Natural killer cell (primary cell): ENCODE measurements around the gene DAPK2. TPM values are rescaled to one million over a fixed set of nuclear protein-coding genes. Genes with fewer than 3 reads are reported as not detected.

Experiments
- ATAC-seq, 3 donors: fragments of 150-1000 bp in 2 of 3; fragments of 200-7000 bp in 1 of 3; cut with Tn5 transposase; 1 replicate in 1 of 3; 2 replicates in 2 of 3; pipeline ENCODE4 v1.10.0; 2021; ENCODE audit warnings: mild to moderate bottlenecking in 2 of 3, moderate library complexity in 2 of 3
- DNase-seq, 2 donors: peaks; one replicate each; pipeline versions ENCODE4 v3.0.0 to v3.0.0-alpha.2; 2013 to 2021; ENCODE audit warnings: mixed read lengths in 1 of 2
- H3K27ac ChIP-seq: one replicate; pipeline ENCODE4 v1.5.1; 2013; ENCODE audit warnings: mild to moderate bottlenecking, low read length
- H3K27me3 ChIP-seq: one replicate; pipeline ENCODE4 v1.6.1; 2013; ENCODE audit warnings: low read length; ENCODE audit not compliant: control insufficient read depth, insufficient read depth
- H3K36me3 ChIP-seq: one replicate; pipeline ENCODE4 v1.6.1; 2013; ENCODE audit warnings: low read length; ENCODE audit not compliant: control insufficient read depth, insufficient read depth
- H3K4me1 ChIP-seq: one replicate; pipeline ENCODE4 v1.6.1; 2013; ENCODE audit warnings: low read length; ENCODE audit not compliant: control insufficient read depth, insufficient read depth
- H3K4me3 ChIP-seq: one replicate; pipeline ENCODE4 v1.5.1; 2013; ENCODE audit warnings: low read length
- H3K9me3 ChIP-seq: one replicate; pipeline ENCODE4 v1.6.1; 2013; ENCODE audit warnings: low read length; ENCODE audit not compliant: control insufficient read depth, insufficient read depth
- H3K27ac Mint-ChIP-seq, 2 donors: one replicate each; pipeline ENCODE4 v1.8.0; 2022; ENCODE audit warnings: mild to moderate bottlenecking in 2 of 2, mixed read lengths in 2 of 2, moderate library complexity in 1 of 2
- H3K27me3 Mint-ChIP-seq, 2 donors: one replicate each; pipeline ENCODE4 v1.8.0; 2022; ENCODE audit warnings: low read depth in 2 of 2, mixed read lengths in 2 of 2
- H3K36me3 Mint-ChIP-seq: one replicate; pipeline ENCODE4 v1.8.0; 2022; ENCODE audit warnings: mixed read lengths
- H3K4me1 Mint-ChIP-seq, 2 donors: one replicate each; pipeline ENCODE4 v1.8.0; 2022; ENCODE audit warnings: mixed read lengths in 2 of 2
- H3K4me3 Mint-ChIP-seq: one replicate; pipeline ENCODE4 v1.8.0; 2022; ENCODE audit warnings: mild to moderate bottlenecking, moderate library complexity, mixed read lengths
- H3K9me3 Mint-ChIP-seq, 2 donors: one replicate each; pipeline ENCODE4 v1.8.0; 2022; ENCODE audit warnings: mixed read lengths in 2 of 2
- CTCF ChIP-seq: fragments of 200-600 bp; IDR thresholded peaks from one replicate; pipeline ENCODE4 v1.8.0; 2022; ENCODE audit warnings: antibody characterized with exemption
- WGBS: methylation state at CpG from one replicate; pipeline ENCODE4 v1.1.7; 2013; ENCODE audit warnings: missing lambda C conversion rate; ENCODE audit not compliant: insufficient coverage; 5-methylcytosine and 5-hydroxymethylcytosine counted together
- intact Hi-C: fragments of 100-400 bp; cut with micrococcal nuclease; formaldehyde crosslinking; loops from one replicate; pipeline ENCODE4 v1.14.2; 2022
- total RNA-seq, 4 donors: library from RNA; stranded (reverse); fragments of 120-200 nt in 1 of 4; gene quantifications; one replicate each; pipeline versions ENCODE4 v1.2.3 to v1.2.4, GENCODE V29; 2013 to 2022

The DAPK2 gene
- total RNA-seq, 3 donors from 2014 or later (not counting 1 experiment from before 2014, with no cell fraction given): 3.7 to 25.3 (median 6.0) TPM

- H3K4me1 ChIP-seq: peaks cover 37% of the 10 kb centered on the region
- intact Hi-C loops: no loop called here
- Mint-ChIP-seq H3K27ac (no peak overlapping the region), H3K4me3 (no peak overlapping the region), H3K36me3 (no peaks in the 10 kb centered on the region), H3K27me3 (no peaks in the 10 kb centered on the region), H3K4me1 (peaks cover 13 to 35% of the 10 kb centered on the region in 2 donors), H3K9me3 (no peaks in the 10 kb centered on the region)
- H3K9me3 ChIP-seq: no peaks in the 10 kb centered on the region
- DNase-seq (no peak), ATAC-seq (no peak)
- no peak overlapping the region for H3K27ac ChIP-seq
- no peak for TF ChIP-seq CTCF
- no peaks in the 10 kb centered on the region for H3K27me3 ChIP-seq
- H3K4me3 ChIP-seq: no peak overlapping the region
- no peaks in the 10 kb centered on the region for H3K36me3 ChIP-seq
- 94% methylated on average over 4 of the region's 4 CpGs for WGBS
Measured at GRCh38 chr15:63987796-63988378, 58.4 kb downstream of the DAPK2 start.

- Histone ChIP-seq H3K9me3 (no peaks in the 10 kb centered on the region), H3K4me3 (no peak overlapping the region), H3K4me1 (peaks cover 37% of the 10 kb centered on the region), H3K27me3 (no peaks in the 10 kb centered on the region), H3K36me3 (no peaks in the 10 kb centered on the region), H3K27ac (peak overlapping the region; percentile 32)
- intact Hi-C loops: no loop called here
- no peak for TF ChIP-seq CTCF
- no peaks in the 10 kb centered on the region for H3K9me3 Mint-ChIP-seq
- no peak overlapping the region for H3K4me3 Mint-ChIP-seq
- H3K27ac Mint-ChIP-seq: no peak overlapping the region
- H3K36me3 Mint-ChIP-seq: no peaks in the 10 kb centered on the region
- WGBS: 55% methylated on average over 3 of the region's 3 CpGs
- DNase-seq (no peak), ATAC-seq (peak in 2 of 3 donors; percentile 37 to 84)
- H3K27me3 Mint-ChIP-seq: no peaks in the 10 kb centered on the region
- H3K4me1 Mint-ChIP-seq: peaks cover 13 to 27% of the 10 kb centered on the region in 2 donors
Measured at GRCh38 chr15:63986751-63987341, 59.4 kb downstream of the DAPK2 start.

DNA sequence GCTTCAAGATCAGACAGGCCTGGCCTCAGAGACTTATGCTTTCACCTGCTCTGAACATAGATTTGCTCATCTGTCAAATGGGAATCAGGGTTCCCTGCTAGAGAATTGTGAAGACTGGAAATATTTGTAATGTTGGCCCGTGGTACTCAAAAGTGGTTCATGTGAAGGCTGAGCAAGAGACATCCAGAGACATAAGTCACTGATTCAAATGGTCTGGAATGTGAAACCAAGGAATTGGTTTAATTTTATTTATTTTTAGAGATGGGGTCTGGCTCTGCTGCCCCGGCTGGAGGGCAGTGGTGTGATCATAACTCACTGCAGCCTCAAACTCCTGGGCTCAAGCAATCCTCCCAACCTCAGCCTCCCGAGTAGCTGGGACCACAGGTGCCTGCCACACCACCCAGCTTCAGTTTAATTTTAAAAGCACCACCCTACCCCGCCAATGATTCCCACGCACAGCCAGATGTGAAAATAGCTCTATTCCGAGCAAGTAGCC lies 60.1 kb downstream of the DAPK2 start:
- peaks cover 12 to 22% of the 10 kb centered on the region in 2 donors for H3K4me1 Mint-ChIP-seq
- ATAC-seq (no peak), DNase-seq (no peak)
- Histone ChIP-seq H3K36me3 (no peaks in the 10 kb centered on the region), H3K27ac (peak overlapping the region; percentile 32), H3K27me3 (no peaks in the 10 kb centered on the region), H3K9me3 (no peaks in the 10 kb centered on the region), H3K4me1 (peaks cover 36% of the 10 kb centered on the region), H3K4me3 (no peak overlapping the region)
- no peaks in the 10 kb centered on the region for H3K36me3 Mint-ChIP-seq
- no peak overlapping the region for H3K27ac Mint-ChIP-seq
- 87% methylated on average over 6 of the region's 6 CpGs for WGBS
- TF ChIP-seq CTCF: no peak
- H3K4me3 Mint-ChIP-seq: no peak overlapping the region
- intact Hi-C loops: no loop called here
- H3K27me3 Mint-ChIP-seq: no peaks in the 10 kb centered on the region
- no peaks in the 10 kb centered on the region for H3K9me3 Mint-ChIP-seq
